ENCODE measurements around the gene MEGF11.
"Not testable (repeated sequence)": the region's sequence is repeated elsewhere in the genome, so short reads cannot be mapped to it uniquely, and the experiment has no call there.

The MEGF11 gene

DNA sequence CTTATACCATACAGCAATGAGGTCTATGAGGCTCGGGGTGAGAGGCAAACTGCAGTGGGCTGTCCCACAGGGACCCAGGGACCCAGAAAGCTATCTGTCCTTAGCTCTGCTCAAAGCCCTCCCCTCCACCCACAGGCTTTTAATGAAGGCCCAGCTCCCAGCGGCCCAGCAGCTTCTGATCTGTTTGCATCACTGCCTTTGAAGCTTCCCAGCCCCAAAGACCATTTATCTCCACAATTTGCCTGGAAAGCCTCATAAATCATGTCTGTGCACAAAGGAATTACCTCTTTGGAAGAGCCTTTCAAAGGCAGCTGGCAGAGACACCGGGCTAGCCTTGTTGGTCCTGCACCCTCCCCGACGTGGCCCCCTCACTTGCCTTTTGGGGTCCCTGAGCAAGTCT, 260.3 kb downstream of the MEGF11 start:
- ATAC-seq = no peak

DNA sequence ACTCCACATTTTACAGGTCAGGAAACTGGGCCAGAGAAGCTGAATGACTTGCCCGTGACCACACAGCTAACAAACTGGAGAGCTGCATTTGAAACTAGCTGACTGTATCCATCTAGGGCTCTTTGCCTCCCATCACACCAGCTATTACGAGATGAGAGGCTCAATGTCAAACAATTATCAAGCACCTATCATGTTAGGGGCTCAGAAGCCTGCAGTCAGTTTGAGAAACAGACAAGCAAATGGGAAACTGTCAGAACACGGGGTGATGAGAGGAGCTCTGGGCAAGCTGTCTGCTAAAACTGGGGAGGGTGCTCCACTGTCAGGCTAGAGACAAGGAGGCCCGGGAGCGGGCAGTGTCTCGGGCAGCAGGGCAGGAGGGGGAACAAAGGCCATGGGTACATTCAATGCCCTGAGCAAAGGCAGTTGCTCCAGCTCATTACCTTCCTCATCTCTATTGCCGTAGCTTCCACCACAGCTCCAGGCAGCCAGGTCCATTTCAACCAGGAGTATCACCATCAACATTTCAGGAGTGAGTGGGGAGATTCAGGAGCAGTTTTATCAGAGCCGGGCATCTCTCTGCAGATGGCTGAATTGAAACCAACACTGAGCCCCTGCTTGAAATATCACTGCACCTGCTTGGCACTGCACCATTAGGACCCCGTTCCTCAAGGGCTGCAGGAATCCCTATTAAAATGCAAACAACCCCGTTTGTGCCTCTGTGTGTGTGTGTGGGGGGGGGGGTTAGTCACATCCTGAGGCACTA, 261.6 kb downstream of the MEGF11 start:
- no peak for ATAC-seq

DNA sequence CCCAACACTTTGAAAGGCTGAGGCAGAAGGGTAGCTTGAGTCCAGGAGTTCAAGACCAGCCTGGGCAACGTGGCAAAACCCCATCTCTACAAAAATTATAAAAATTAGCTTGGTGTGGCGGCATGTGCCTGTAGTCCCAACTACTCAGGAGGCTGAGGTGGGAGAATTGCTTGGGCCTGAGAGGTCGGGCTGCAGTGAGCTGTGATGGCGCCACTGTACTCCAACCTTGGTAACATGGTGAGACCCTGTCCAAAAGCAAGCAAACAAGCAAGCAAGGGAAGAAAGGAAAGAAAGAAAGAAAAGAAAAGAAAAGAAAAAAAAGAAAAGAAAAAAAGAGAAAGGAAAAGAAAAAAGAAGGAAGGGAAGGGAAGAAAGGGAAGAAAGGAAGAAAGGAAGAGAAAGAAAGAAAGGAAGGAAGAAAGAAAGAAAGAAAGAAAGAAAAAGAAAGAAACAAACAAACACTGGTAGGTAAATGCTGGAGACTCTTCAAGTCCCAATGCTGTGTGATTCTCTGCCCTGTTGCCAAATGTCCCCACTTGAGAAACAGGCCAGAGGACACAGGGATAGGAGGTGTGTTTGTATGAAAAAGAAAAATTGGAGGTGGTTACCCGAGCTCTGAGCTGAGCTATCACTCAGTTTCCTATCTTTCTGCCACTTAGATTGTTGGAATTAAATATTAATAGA, 263.1 kb downstream of the MEGF11 start:
- ATAC-seq = no peak

GRCh38 chr15:65987100-65987499, 266.4 kb downstream of the MEGF11 start:
- ATAC-seq = no peak

- ATAC-seq = no peak
Observed at GRCh38 chr15:65986416-65986815, 267.1 kb downstream of the MEGF11 start.

- ATAC-seq = no peak
Observed at GRCh38 chr15:65985387-65985786, 268.2 kb downstream of the MEGF11 start.

DNA sequence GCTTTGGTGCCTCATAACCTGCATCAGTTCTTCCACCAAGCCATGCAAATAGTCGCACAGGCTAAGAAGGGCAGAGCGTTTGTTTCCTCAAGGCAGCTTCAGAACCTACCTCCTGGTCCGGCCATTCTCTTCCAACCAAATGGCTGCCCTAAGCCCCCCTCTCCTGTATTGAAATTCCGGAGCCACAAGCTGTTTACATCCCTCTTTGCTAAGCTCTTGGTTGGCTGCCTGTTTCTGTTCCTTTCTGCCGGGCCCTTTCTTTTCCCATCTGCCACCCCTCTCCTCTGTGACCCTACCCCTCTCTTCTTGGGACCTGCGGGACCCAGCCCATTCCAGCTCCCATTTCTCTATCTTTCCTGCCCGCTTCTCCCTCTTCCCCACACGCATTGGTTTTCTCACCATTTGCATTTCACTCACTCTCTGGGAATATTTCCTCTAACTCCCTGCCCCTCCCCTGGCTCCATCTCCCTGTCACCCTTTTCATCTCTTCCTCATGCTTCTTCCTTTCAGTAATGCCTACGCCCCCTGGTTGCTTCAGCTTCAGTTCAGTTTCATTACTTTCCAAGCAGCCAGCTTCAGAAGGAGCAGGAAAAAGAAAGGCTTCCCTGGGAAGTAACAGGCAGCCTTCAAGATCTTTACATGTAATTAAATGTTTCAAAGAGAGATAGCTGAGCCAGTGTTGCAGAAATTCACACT, 270.8 kb downstream of the MEGF11 start:
- no peak for ATAC-seq

DNA sequence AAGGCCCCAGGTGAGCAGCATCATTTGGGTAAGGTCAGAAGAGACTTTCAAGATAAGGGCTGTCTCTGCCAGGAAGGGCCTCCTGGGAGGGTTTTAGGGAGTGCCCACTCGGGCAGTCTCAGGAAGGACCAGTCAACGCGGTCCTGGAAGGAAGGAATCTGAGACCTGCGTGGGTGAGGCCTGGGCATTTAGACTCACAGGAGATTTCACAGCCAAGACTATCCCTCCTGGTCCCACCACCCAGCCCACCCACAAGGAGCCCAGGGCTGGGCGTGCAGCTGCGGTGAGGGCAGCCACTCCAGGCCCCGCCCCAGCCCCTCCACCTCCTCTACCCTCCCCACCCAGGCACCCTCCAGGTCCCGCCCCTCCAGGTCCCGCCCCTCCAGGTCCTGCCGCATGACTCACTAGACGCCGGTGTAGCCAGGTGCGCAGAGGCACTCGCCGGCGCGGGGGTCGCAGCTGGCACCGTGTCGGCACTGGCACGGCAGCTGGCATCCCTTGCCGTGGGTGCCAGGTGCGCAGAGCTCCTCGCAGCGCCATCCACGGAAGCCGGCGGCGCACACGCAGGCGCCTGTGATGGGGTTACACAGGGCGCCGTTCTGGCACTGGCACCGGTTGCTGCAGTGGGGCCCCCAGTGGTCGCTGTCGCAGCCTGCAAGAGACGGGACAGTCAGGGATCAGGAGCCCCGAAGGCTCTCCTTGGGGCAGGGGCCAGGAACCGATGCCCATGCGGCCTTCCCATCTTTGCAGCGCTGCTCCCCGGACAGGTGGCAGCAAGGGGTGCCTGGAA, 271.5 kb downstream of the MEGF11 start:
- peak; percentile 77 to 78 for ATAC-seq

- ATAC-seq = no peak
Observed at GRCh38 chr15:65980824-65981456, 272.6 kb downstream of the MEGF11 start.

- no peak for ATAC-seq
Observed at GRCh38 chr15:65979837-65980236, 273.7 kb downstream of the MEGF11 start.

DNA sequence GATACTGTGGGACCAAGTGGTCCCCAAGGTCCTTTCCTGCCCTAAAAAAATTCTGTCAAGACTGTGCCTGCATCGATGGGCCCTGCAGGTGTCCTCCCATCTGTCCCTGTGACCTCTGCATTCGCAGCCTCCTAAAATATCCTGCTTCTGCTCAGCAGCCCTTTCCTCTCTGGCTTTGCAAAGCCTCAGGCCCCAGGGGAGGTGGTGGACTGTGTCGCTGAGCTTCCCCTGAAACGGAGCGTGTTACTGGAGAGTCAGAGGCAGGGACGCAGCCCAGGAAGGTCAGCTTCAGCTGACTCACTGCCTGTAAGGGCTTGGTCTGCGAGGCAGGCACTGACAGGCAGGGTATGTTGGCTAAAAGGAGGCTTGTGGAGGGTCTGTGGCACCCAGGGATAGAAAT, 274.2 kb downstream of the MEGF11 start:
- no peak for ATAC-seq

GRCh38 chr15:65978110-65978509, 275.4 kb downstream of the MEGF11 start:
- no peak for ATAC-seq

- ATAC-seq = not testable (repeated sequence)
Observed at GRCh38 chr15:65976196-65976595, 277.4 kb downstream of the MEGF11 start.

- ATAC-seq = no peak
Observed at GRCh38 chr15:65971741-65971995, 281.9 kb downstream of the MEGF11 start.

- no peak for ATAC-seq
Observed at GRCh38 chr15:65970937-65971740, 282.4 kb downstream of the MEGF11 start.

GRCh38 chr15:65969865-65970816, 283.4 kb downstream of the MEGF11 start:
- ATAC-seq = no peak

GRCh38 chr15:65968511-65968910, 285.0 kb downstream of the MEGF11 start:
- no peak for ATAC-seq

DNA sequence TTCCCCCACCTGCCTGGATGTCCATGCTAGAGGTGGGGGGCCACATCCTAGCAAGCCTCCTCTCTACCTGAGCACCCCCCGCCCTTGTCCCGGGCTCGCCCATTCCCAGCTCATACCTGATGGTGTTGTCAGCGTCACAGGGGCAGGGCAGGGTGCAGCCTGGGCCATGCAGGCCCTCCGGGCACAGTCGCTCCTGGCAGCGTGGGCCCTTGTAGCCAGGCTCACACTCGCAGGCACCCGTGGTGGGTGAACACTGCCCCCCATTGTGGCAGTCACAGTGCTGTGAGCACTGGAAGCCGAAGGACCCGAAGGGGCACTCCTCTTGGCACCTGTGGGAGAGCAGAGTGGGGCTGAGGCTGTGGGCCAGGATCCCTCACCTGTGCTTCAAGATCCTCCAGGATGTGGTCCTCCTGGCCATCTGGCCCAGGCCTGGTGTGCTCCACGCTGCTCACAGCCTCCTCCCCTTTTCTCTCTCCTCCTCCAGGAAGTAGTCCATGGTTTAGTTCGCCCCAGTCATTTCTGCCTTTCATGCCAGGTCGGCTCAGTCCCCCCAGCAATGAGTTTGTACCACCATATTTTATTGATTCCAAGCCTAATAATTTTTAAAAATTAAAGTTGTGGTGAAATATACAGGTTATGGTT, 288.6 kb downstream of the MEGF11 start:
- no peak for ATAC-seq

GRCh38 chr15:65963911-65964482, 289.6 kb downstream of the MEGF11 start:
- ATAC-seq = no peak

- ATAC-seq = no peak
Observed at GRCh38 chr15:65963358-65963757, 290.2 kb downstream of the MEGF11 start.
